ENCODE data around the gene IL25. TPM values are rescaled to one million over a fixed set of nuclear protein-coding genes. Genes with fewer than 3 reads are reported as not detected.
A peak's percentile ranks its signal among the peaks of the same experiment; 100 is the strongest.

IL25 gene
- total and polyA plus RNA-seq, 9 donors: not detected

DNA sequence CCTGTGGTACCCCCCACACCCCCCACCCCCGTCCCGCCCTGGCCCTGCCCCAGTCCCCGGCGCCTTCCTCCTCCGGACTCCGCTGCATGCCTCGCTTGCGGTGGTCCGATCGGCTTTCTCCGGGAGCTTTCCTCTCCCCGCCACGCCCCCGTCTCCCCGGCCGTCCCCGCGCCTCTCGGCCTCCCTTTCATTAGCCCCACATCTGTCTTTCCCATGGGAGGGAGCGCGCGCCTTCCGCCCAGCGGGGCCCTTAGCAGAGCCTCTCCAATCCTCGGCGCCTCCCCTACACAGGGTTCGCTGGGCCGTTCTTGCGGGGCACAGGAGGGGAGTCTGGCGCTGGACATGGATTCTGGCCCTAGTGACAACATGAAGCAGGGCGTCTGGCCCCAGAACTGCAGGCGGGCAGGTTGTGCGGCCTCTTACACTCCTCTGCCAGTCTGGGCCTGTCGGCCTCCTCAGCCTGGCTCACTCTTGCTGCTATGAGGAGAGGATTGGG is 6.1 kb upstream of the IL25 start:
- H3K27ac ChIP-seq: peak overlapping the region; percentile 98 to 99
- no peaks in the 10 kb centered on the region for H3K27me3 ChIP-seq
- peak; percentile 83 to 88 (median 85) for DNase-seq
- H3K36me3 ChIP-seq: no peaks in the 10 kb centered on the region
- 4 to 15% (median 4%) methylated on average over 27 to 34 of the region's 34 CpGs for WGBS, 3 donors
- intact Hi-C loops (cut with DNase I): no loop called here
- H3K9me3 ChIP-seq: no peaks in the 10 kb centered on the region
- no peak for TF ChIP-seq EP300 (IDR thresholded peaks at IDR 0.05)
- TF ChIP-seq, protein P1, sequence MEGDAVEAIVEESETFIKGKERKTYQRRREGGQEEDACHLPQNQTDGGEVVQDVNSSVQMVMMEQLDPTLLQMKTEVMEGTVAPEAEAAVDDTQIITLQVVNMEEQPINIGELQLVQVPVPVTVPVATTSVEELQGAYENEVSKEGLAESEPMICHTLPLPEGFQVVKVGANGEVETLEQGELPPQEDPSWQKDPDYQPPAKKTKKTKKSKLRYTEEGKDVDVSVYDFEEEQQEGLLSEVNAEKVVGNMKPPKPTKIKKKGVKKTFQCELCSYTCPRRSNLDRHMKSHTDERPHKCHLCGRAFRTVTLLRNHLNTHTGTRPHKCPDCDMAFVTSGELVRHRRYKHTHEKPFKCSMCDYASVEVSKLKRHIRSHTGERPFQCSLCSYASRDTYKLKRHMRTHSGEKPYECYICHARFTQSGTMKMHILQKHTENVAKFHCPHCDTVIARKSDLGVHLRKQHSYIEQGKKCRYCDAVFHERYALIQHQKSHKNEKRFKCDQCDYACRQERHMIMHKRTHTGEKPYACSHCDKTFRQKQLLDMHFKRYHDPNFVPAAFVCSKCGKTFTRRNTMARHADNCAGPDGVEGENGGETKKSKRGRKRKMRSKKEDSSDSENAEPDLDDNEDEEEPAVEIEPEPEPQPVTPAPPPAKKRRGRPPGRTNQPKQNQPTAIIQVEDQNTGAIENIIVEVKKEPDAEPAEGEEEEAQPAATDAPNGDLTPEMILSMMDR (IDR thresholded peaks at IDR 0.05): no peak
- TF ChIP-seq POLR2A (IDR thresholded peaks at IDR 0.05): no peak
- H3K4me3 ChIP-seq: peak overlapping the region; percentile 44
- H3K4me1 ChIP-seq (ENCODE audit: insufficient read depth): no peaks in the 10 kb centered on the region

DNA sequence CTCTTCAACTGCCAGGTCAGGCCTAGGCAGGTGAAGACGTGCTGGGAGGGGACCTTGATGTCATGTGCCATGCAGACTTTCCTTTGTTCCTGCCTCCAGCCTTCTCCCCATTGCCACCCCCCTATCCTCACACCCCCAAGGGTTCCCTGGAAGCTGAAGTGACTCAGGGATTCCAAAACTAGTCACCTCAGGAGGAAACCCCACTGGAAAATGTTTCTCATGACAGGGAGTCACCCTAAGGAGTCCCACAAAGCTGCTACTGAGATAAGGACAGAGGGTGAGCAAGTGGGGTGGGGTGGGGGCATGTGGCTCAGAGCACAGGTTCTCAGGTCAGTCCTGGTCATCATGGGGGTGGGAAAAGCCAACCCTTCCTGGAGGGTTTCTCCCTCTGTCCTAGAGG is 2.4 kb upstream of the IL25 start:
- Histone ChIP-seq H3K27me3 (no peaks in the 10 kb centered on the region), H3K27ac (no peak overlapping the region), H3K4me3 (no peak overlapping the region), H3K9me3 (no peaks in the 10 kb centered on the region), H3K4me1 (ENCODE audit: insufficient read depth) (no peaks in the 10 kb centered on the region), H3K36me3 (no peaks in the 10 kb centered on the region)
- TF ChIP-seq, protein P1 (IDR thresholded peaks at IDR 0.05): no peak
- TF ChIP-seq EP300 (IDR thresholded peaks at IDR 0.05) (no peak), POLR2A (IDR thresholded peaks at IDR 0.05) (no peak)
- DNase-seq: no peak
- 43 to 68% (median 46%) methylated on average over 1 of the region's 1 CpG for WGBS, 3 donors
- intact Hi-C loops (cut with DNase I): loop anchor here in 2 of 4 donors (10.0 kb wide), 2 partner anchors 95 to 105 kb away; no protein-coding TSS in a partner anchor

DNA sequence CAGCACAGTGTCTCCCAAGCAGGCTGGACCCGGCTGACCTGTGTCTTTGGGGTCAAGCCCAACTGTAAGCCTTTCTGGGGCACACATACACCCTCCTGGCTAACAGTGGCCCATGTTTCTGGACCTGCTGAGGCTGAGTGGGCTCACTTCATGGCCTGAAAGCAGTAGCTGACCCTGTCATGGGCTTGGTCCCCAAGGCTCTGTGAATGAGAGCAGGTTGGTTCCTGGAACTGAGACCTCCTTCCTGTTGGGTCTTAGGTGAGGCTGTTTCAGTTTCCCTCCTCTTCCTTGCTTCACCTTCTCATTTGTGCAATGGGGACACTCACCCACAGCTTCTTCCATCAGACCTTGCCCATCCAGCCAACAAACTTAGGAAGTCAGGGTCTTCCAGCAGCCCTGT is 744 bp upstream of the IL25 start:
- H3K27me3 ChIP-seq: no peaks in the 10 kb centered on the region
- no peak overlapping the region for H3K4me3 ChIP-seq
- 82 to 100% (median 89%) methylated on average over 1 of the region's 1 CpG for WGBS, 3 donors
- intact Hi-C loops (cut with DNase I): loop anchor here in 2 of 4 donors (10.0 kb wide), 2 partner anchors 97 to 107 kb away; no protein-coding TSS in a partner anchor
- H3K36me3 ChIP-seq: no peaks in the 10 kb centered on the region
- no peaks in the 10 kb centered on the region for H3K9me3 ChIP-seq
- TF ChIP-seq EP300 (IDR thresholded peaks at IDR 0.05) (no peak), POLR2A (IDR thresholded peaks at IDR 0.05) (no peak)
- TF ChIP-seq, protein P1 (IDR thresholded peaks at IDR 0.05): no peak
- no peak overlapping the region for H3K27ac ChIP-seq
- no peak for DNase-seq
- no peaks in the 10 kb centered on the region for H3K4me1 ChIP-seq (ENCODE audit: insufficient read depth)

DNA sequence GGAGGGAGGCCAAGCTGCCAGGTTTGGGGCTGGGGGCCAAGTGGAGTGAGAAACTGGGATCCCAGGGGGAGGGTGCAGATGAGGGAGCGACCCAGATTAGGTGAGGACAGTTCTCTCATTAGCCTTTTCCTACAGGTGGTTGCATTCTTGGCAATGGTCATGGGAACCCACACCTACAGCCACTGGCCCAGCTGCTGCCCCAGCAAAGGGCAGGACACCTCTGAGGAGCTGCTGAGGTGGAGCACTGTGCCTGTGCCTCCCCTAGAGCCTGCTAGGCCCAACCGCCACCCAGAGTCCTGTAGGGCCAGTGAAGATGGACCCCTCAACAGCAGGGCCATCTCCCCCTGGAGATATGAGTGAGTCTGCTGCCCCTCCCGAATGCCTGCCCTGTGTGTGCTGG is 432 bp downstream of the IL25 start:
- no peak for TF ChIP-seq EP300 (IDR thresholded peaks at IDR 0.05)
- TF ChIP-seq, protein P1 (IDR thresholded peaks at IDR 0.05): no peak
- no peak for TF ChIP-seq POLR2A (IDR thresholded peaks at IDR 0.05)
- 81 to 84% (median 84%) methylated on average over 3 of the region's 3 CpGs for WGBS, 3 donors
- DNase-seq: no peak
- no peaks in the 10 kb centered on the region for H3K27me3 ChIP-seq
- no peaks in the 10 kb centered on the region for H3K4me1 ChIP-seq (ENCODE audit: insufficient read depth)
- H3K9me3 ChIP-seq: no peaks in the 10 kb centered on the region
- H3K36me3 ChIP-seq: no peaks in the 10 kb centered on the region
- H3K4me3 ChIP-seq: no peak overlapping the region
- intact Hi-C loops (cut with DNase I): loop anchor here in 2 of 4 donors (10.0 kb wide), 2 partner anchors 98 to 108 kb away; no protein-coding TSS in a partner anchor
- no peak overlapping the region for H3K27ac ChIP-seq

Measured in ovary (tissue), 9 donors.